ENCODE measurements around the gene G6PC3.

GRCh38 chr17:44045486-44045885, 25.0 kb upstream of the G6PC3 start:
- TF ChIP-seq CTCF (IDR thresholded peaks at IDR 0.05) (no peak), POLR2A (IDR thresholded peaks at IDR 0.05) (no peak)

Measured in lower leg skin (tissue), 3 donors.